WERI-Rb-1 (cell line): ENCODE data around the gene STK10.
A peak's percentile ranks its signal among the peaks of the same experiment; 100 is the strongest.

Experiments
- DNase-seq: peaks from one replicate; pipeline ENCODE4 v3.0.0-alpha.2; 2020
- H3K27ac ChIP-seq: fragments of 250-450 bp; sonication (Bioruptor Pico); 2 replicates; pipeline ENCODE4 v1.5.1; 2020; ENCODE audit warnings: mild to moderate bottlenecking, moderate library complexity
- H3K27me3 ChIP-seq: fragments of 250-450 bp; sonication (Bioruptor Pico); 2 replicates; pipeline ENCODE4 v1.5.1; 2021; ENCODE audit warnings: mild to moderate bottlenecking, low read depth, moderate library complexity; ENCODE audit not compliant: insufficient read depth, severe bottlenecking
- H3K36me3 ChIP-seq: fragments of 250-450 bp; sonication (Bioruptor Pico); 2 replicates; pipeline ENCODE4 v1.5.1; 2020; ENCODE audit warnings: mild to moderate bottlenecking, moderate library complexity
- H3K4me3 ChIP-seq: 2 replicates; pipeline ENCODE4 v1.5.1; 2011; ENCODE audit warnings: low read depth, mild to moderate bottlenecking, control low read depth, low read length
- H3K9me3 ChIP-seq: fragments of 250-450 bp; sonication (Bioruptor Pico); 2 replicates; pipeline ENCODE4 v1.5.1; 2021; ENCODE audit warnings: mild to moderate bottlenecking, moderate library complexity; ENCODE audit not compliant: severe bottlenecking
- CTCF ChIP-seq: IDR thresholded peaks from 2 replicates; pipeline ENCODE4 v1.5.1; 2011; ENCODE audit warnings: low read depth, mild to moderate bottlenecking, control low read depth, inconsistent platforms, low read length

Gene STK10

GRCh38 chr5:172007175-172008110 lies 180.6 kb downstream of the STK10 start:
- DNase-seq = no peak
- Histone ChIP-seq H3K36me3 (no peaks in the 10 kb centered on the region), H3K4me3 (peak overlapping the region; percentile 98), H3K9me3 (no peaks in the 10 kb centered on the region), H3K27me3 (no peaks in the 10 kb centered on the region), H3K27ac (peak overlapping the region; percentile 97)
- TF ChIP-seq CTCF = no peak

DNA sequence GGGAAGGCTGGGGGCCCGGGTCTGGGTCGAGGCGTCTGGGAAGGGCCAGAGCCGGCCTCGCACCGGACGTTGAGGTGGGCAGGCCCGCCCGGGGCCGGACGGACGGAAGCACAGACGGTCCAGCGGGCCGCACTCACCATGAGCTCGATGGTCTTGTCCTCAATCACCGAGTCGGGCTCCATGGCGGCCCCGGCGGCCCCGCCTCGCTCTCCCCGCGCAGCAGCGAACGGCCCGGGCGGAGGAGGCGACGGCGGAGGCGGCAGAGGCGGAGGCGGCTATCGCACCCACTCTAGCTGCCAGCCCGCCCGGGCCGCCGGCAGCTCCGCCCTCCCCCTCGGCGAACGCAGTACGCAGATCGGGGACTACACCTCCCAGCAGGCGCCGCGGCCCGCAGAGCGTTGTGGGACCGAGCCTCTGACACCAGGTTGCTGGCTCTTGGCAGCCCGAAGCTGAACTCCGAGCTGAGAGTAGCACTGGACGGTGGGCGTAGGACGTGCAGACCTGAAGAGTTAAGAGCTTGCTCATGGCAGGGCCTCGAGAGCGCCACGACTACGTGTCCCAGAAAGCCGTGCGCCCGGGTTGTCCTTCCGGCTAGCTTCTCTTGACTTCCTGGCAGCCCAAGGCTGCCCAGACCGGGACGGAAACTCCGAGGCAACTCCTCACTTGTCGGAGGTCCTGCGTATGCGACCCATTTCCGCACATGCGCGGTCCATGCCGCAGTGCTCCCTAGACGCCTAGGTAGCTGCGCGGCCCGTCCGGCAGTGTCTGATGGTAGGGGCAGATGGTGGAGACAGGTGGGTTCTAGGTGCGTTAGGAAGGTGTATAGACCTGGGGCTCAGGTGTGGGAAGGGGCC lies 181.5 kb downstream of the STK10 start, which contains the start of gene FBXW11:
Gene FBXW11 (minus strand): TSS at position 318 of the 854 bp plus-strand sequence. CDS start 136 bp downstream, at position 182.
- H3K9me3 ChIP-seq = no peaks in the 10 kb centered on the region
- H3K27me3 ChIP-seq = no peaks in the 10 kb centered on the region
- H3K36me3 ChIP-seq = peaks cover 4% of the 10 kb centered on the region
- peak; percentile 98 for DNase-seq
- no peak for TF ChIP-seq CTCF
- H3K27ac ChIP-seq = peak within 1 kb of the TSS; percentile 97
- peak within 1 kb of the TSS; percentile 98 for H3K4me3 ChIP-seq

DNA sequence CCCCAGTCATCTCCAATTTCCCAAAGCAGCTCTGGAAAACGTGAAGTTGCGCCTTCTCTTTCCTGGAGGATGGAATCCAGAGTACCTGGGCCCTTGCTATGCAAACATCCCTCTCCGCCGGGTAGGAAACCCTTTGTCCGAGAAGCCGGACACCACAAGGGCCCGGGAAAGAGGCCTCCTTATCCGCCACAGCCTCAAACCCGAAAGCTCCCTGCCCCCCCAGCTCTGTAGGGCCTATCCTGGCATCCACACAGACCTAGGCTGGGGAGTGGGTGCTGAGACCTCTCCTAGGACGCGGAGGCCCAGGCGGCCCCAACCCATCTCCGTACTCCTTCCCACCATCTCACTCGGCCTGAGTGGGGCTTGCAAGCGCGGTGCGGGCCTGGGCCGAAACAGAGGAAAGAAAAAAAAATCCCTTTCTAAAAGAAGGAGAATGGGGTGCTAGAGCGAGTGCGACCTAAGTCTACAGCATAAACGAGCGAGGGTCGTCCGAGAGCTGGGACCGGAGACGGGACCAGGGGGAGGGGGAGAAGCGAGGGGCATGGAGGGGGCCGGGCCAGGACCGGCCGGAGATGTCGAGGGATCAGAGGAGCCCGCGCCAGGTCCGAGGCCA lies 182.2 kb downstream of the STK10 start:
- H3K4me3 ChIP-seq = peak overlapping the region; percentile 98
- no peak for TF ChIP-seq CTCF
- H3K36me3 ChIP-seq = peaks cover 4% of the 10 kb centered on the region
- peak overlapping the region; percentile 97 for H3K27ac ChIP-seq
- peak; percentile 26 for DNase-seq
- H3K27me3 ChIP-seq = no peaks in the 10 kb centered on the region
- no peaks in the 10 kb centered on the region for H3K9me3 ChIP-seq

GRCh38 chr5:172004824-172005237 lies 183.2 kb downstream of the STK10 start:
- DNase-seq = no peak
- Histone ChIP-seq H3K27me3 (no peaks in the 10 kb centered on the region), H3K4me3 (no peak overlapping the region; the same call in 1 of the 2 replicates), H3K36me3 (peaks cover 4% of the 10 kb centered on the region), H3K27ac (no peak overlapping the region), H3K9me3 (no peaks in the 10 kb centered on the region)
- no peak for TF ChIP-seq CTCF

DNA sequence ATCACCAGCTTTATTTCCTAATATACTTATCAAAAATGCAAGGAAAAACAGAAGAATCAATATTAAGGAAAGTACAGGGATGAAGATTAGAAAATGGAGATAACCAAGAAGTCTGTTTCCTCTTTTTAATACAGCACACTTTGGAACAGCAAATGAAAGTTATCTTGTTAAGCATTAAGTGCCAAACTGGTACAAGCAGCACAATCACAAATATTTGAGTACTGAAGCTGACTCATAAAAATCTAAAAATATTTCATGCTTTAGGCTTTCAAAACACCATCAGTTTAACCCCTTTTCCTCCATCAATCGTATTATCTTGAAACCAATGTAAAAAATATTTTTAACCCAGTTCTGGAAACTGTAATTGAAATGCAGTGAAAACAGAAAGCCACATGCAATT lies 184.3 kb downstream of the STK10 start:
- Histone ChIP-seq H3K9me3 (no peaks in the 10 kb centered on the region), H3K27me3 (no peaks in the 10 kb centered on the region), H3K36me3 (peaks cover 4% of the 10 kb centered on the region), H3K27ac (no peak overlapping the region), H3K4me3 (no peak overlapping the region)
- DNase-seq = no peak
- TF ChIP-seq CTCF = no peak
